Measurements from ENCODE around the gene VAPB. TPM values are rescaled to one million over a fixed set of nuclear protein-coding genes. Genes with fewer than 3 reads are reported as not detected.
A peak's percentile ranks its signal among the peaks of the same experiment; 100 is the strongest.

The VAPB gene
- total RNA-seq, 1 donor from 2014 or later = 12.9 TPM

DNA sequence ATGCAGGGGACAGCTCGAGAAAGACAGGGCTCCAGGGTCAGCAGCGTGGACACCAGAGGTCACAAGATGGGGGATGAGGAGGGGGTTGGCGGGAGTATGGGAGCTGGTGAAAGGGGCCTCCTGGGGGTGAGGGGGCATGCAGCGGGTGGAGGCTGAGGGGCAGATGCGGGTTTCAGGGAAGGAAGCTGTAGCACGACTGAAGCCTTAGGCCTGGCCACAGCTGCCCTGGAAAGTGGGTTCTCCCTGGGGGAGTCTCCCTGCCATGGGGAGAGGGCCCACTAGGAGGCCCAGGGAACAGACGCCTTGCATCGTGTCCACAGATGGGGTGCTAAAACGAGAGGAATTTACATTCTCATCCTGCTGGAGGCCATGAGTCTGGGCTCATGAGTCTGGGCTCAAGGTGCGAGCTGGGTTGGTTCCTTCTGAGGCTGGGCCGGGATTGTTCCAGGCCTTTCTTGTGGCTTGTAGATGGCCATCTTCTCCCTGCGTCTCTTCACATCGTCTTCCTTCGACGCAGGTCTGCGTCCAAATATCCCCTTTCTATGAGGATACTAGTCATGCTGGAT, 108.1 kb downstream of the VAPB start:
- FAIRE-seq = no peak
- H3K4me3 ChIP-seq (ENCODE audit: low read depth, low read length) = no peak overlapping the region
- H3K27me3 ChIP-seq (ENCODE audit: control insufficient read depth, insufficient read depth, low read length) = no peaks in the 10 kb centered on the region
- no peak for DNase-seq (ENCODE audit: low read depth)
- TF ChIP-seq, protein P1, sequence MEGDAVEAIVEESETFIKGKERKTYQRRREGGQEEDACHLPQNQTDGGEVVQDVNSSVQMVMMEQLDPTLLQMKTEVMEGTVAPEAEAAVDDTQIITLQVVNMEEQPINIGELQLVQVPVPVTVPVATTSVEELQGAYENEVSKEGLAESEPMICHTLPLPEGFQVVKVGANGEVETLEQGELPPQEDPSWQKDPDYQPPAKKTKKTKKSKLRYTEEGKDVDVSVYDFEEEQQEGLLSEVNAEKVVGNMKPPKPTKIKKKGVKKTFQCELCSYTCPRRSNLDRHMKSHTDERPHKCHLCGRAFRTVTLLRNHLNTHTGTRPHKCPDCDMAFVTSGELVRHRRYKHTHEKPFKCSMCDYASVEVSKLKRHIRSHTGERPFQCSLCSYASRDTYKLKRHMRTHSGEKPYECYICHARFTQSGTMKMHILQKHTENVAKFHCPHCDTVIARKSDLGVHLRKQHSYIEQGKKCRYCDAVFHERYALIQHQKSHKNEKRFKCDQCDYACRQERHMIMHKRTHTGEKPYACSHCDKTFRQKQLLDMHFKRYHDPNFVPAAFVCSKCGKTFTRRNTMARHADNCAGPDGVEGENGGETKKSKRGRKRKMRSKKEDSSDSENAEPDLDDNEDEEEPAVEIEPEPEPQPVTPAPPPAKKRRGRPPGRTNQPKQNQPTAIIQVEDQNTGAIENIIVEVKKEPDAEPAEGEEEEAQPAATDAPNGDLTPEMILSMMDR (IDR thresholded peaks at IDR 0.05; ENCODE audit: insufficient read depth, low read length, severe bottlenecking) = no peak
- no peaks in the 10 kb centered on the region for H3K36me3 ChIP-seq (ENCODE audit: control insufficient read depth, insufficient read depth, low read length)

DNA sequence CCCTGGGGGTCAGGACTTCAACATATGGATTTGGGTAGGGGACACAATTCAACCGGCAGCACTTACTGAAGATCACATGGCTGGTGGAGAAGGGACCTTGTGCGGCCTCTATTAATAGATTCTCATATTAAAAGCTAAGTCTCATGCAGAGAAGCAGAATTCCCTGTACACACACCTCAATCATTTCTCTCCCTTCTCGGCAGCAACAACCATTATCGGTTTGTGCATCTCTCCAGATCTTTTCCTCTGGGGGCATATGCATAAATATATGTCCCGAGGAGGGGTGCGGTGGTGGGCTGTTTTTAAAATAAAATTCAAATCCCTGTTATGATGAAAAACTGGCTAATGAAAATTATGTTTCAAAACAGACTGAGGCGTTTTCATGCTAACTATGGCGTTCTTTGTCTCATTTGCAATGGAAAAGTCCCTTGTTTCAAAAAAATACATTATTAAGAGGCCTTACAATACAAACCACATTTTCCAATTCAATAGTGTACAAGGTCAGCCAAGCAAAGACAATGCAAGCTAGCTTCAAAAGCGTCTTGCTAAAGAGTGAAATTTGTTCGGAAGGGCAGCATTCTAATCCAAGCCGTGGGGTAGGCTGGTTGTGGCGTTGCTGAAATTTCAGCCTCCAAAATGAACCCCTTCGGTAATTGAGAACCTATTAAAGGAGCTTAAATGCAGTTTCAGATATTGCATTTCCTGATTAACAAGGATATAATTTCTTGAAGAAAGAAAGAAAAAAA, 108.9 kb downstream of the VAPB start:
- Histone ChIP-seq H3K36me3 (ENCODE audit: control insufficient read depth, insufficient read depth, low read length) (no peaks in the 10 kb centered on the region), H3K4me3 (ENCODE audit: low read depth, low read length) (no peak overlapping the region), H3K27me3 (ENCODE audit: control insufficient read depth, insufficient read depth, low read length) (no peaks in the 10 kb centered on the region)
- DNase-seq (ENCODE audit: low read depth) = no peak
- FAIRE-seq = no peak
- TF ChIP-seq, protein P1 (IDR thresholded peaks at IDR 0.05; ENCODE audit: insufficient read depth, low read length, severe bottlenecking) = no peak

DNA sequence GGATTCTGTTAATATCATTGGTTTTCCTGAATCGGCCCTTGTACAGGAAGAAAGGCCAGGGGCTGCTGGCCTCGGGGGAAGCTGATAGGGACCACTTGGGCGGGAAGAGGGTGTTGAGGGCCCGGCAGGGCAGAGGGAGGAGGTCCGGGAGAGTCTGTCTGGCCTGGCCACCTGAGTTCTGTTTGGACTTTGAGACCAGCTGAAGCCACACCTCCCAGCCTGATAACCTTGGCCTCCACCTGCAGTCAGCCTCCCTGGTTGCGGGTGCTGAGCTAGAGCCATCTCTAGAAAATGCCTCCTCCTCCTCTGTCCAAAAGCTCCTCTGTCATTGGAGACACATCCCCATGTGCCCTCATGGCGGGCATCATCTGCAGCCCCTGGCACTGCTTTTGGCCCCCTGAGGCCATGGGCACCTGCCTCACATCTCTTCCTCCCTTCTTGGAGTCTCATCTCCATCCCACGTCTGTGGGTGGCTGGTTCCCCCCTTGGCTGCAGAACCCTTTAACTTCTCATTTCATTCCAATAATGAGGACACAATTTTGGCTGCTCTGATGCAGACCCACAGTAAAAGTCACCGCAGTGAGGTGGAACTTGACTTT, 109.5 kb downstream of the VAPB start:
- TF ChIP-seq, protein P1 (IDR thresholded peaks at IDR 0.05; ENCODE audit: insufficient read depth, low read length, severe bottlenecking) = no peak
- DNase-seq (ENCODE audit: low read depth) = no peak
- no peaks in the 10 kb centered on the region for H3K36me3 ChIP-seq (ENCODE audit: control insufficient read depth, insufficient read depth, low read length)
- no peak overlapping the region for H3K4me3 ChIP-seq (ENCODE audit: low read depth, low read length)
- no peaks in the 10 kb centered on the region for H3K27me3 ChIP-seq (ENCODE audit: control insufficient read depth, insufficient read depth, low read length)
- FAIRE-seq = peak; percentile 47

DNA sequence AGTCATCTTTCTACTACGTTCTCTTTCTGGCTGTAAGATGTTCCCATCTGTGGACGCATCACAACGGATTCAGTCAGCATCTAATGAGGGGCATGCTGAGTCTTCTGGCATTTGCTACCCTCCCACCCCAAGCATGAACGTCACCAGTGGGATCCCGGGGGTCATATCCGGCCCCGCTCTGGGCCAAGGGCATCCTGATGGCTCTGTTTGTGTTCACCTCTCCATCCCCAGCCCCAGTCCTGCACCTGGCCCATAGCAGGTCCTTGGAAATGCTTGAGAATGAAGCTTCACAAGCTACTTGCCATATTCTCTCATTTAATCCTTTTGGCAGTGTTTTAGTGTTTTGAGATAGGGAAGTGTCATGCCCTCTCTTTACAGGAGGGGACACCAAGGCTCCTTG, 111.2 kb downstream of the VAPB start:
- DNase-seq (ENCODE audit: low read depth) (no peak), FAIRE-seq (no peak)
- Histone ChIP-seq H3K27me3 (ENCODE audit: control insufficient read depth, insufficient read depth, low read length) (no peaks in the 10 kb centered on the region), H3K4me3 (ENCODE audit: low read depth, low read length) (no peak overlapping the region), H3K36me3 (ENCODE audit: control insufficient read depth, insufficient read depth, low read length) (no peaks in the 10 kb centered on the region)
- TF ChIP-seq, protein P1 (IDR thresholded peaks at IDR 0.05; ENCODE audit: insufficient read depth, low read length, severe bottlenecking) = no peak

Other genes with a start within 250 kb of the VAPB start
- not detected in 2 replicates for gene ANKRD60, start 160.6 kb upstream of the VAPB start, total RNA-seq
- gene RAB22A, start 79.5 kb upstream of the VAPB start, total RNA-seq = 17.6 and 18.3 TPM in 2 replicates
- under 0.01 TPM in 1 of 2 replicates, not detected in the other for gene APCDD1L, start 126.2 kb downstream of the VAPB start, total RNA-seq